Natural killer cell (primary cell): ENCODE data around the gene DCUN1D2. TPM values are rescaled to one million over a fixed set of nuclear protein-coding genes. Genes with fewer than 3 reads are reported as not detected.
"Not testable (repeated sequence)": the region's sequence is repeated elsewhere in the genome, so short reads cannot be mapped to it uniquely, and the experiment has no call there.

ENCODE experiments used
- ATAC-seq, 3 donors: fragments of 150-1000 bp in 2 of 3; fragments of 200-7000 bp in 1 of 3; cut with Tn5 transposase; 1 replicate in 1 of 3; 2 replicates in 2 of 3; pipeline ENCODE4 v1.10.0; 2021; ENCODE audit warnings: mild to moderate bottlenecking in 2 of 3, moderate library complexity in 2 of 3
- DNase-seq, 2 donors: peaks; one replicate each; pipeline versions ENCODE4 v3.0.0 to v3.0.0-alpha.2; 2013 to 2021; ENCODE audit warnings: mixed read lengths in 1 of 2
- H3K27ac ChIP-seq: one replicate; pipeline ENCODE4 v1.5.1; 2013; ENCODE audit warnings: mild to moderate bottlenecking, low read length
- H3K27me3 ChIP-seq: one replicate; pipeline ENCODE4 v1.6.1; 2013; ENCODE audit warnings: low read length; ENCODE audit not compliant: control insufficient read depth, insufficient read depth
- H3K36me3 ChIP-seq: one replicate; pipeline ENCODE4 v1.6.1; 2013; ENCODE audit warnings: low read length; ENCODE audit not compliant: control insufficient read depth, insufficient read depth
- H3K4me1 ChIP-seq: one replicate; pipeline ENCODE4 v1.6.1; 2013; ENCODE audit warnings: low read length; ENCODE audit not compliant: control insufficient read depth, insufficient read depth
- H3K4me3 ChIP-seq: one replicate; pipeline ENCODE4 v1.5.1; 2013; ENCODE audit warnings: low read length
- H3K9me3 ChIP-seq: one replicate; pipeline ENCODE4 v1.6.1; 2013; ENCODE audit warnings: low read length; ENCODE audit not compliant: control insufficient read depth, insufficient read depth
- H3K27ac Mint-ChIP-seq, 2 donors: one replicate each; pipeline ENCODE4 v1.8.0; 2022; ENCODE audit warnings: mild to moderate bottlenecking in 2 of 2, mixed read lengths in 2 of 2, moderate library complexity in 1 of 2
- H3K27me3 Mint-ChIP-seq, 2 donors: one replicate each; pipeline ENCODE4 v1.8.0; 2022; ENCODE audit warnings: low read depth in 2 of 2, mixed read lengths in 2 of 2
- H3K36me3 Mint-ChIP-seq: one replicate; pipeline ENCODE4 v1.8.0; 2022; ENCODE audit warnings: mixed read lengths
- H3K4me1 Mint-ChIP-seq, 2 donors: one replicate each; pipeline ENCODE4 v1.8.0; 2022; ENCODE audit warnings: mixed read lengths in 2 of 2
- H3K4me3 Mint-ChIP-seq: one replicate; pipeline ENCODE4 v1.8.0; 2022; ENCODE audit warnings: mild to moderate bottlenecking, moderate library complexity, mixed read lengths
- H3K9me3 Mint-ChIP-seq, 2 donors: one replicate each; pipeline ENCODE4 v1.8.0; 2022; ENCODE audit warnings: mixed read lengths in 2 of 2
- CTCF ChIP-seq: fragments of 200-600 bp; IDR thresholded peaks from one replicate; pipeline ENCODE4 v1.8.0; 2022; ENCODE audit warnings: antibody characterized with exemption
- WGBS: methylation state at CpG from one replicate; pipeline ENCODE4 v1.1.7; 2013; ENCODE audit warnings: missing lambda C conversion rate; ENCODE audit not compliant: insufficient coverage; 5-methylcytosine and 5-hydroxymethylcytosine counted together
- intact Hi-C: fragments of 100-400 bp; cut with micrococcal nuclease; formaldehyde crosslinking; loops from one replicate; pipeline ENCODE4 v1.14.2; 2022
- total RNA-seq, 4 donors: library from RNA; stranded (reverse); fragments of 120-200 nt in 1 of 4; gene quantifications; one replicate each; pipeline versions ENCODE4 v1.2.3 to v1.2.4, GENCODE V29; 2013 to 2022

The DCUN1D2 gene
- total RNA-seq, 3 donors from 2014 or later (not counting 1 experiment from before 2014, with no cell fraction given), result 26.1 to 33.9 (median 27.1) TPM

DNA sequence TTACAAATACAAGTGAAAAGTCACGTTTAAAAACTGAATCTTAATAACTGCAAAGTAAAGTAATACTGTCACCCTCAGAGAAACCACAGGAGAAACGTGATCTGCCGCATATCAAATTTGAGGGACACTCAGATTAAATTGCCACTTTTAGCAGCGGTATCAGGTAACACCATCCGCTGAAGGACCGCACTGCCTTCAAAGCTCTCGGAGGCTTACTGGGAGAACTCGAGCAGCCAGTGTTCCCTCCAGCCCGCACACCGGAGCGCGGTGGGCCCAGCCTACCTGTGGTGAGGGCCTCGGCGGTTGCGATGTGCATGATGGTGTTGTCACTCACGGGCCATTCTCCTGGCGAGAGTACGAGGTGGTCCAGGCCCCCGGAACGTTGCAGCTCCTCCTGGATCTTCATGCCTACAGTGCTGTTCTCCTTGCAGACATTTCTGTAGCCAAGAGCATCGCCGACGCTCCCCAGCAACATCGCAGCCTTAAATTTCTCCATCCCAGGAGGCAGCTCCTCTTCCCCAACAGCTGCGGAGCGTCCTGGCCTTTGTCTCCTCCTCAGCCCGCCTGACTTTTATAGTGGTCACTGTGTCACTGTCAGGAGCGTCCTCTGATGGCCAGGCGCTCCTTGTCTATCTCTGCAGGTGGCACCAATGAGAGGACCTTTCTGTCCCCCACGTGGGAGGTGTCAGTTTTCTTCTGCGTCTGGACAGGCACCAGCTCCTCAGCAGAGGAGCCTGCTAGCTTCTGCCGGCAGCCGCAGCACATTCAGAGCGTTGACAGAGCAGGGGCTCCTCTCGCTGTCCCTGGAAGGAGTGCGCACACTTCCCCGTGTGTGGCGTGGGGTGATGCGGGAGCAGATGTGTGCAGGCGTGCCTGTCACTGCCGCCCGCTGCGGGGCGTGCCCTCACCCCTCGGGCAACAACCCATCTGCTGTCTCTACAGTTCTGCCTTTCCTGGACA is 37.3 kb downstream of the DCUN1D2 start, which contains the start of gene ADPRHL1:
Gene ADPRHL1, minus strand, starts transcription at position 547 of the 960 bp plus-strand sequence. Its CDS starts 51 bp downstream, at position 496.
- Mint-ChIP-seq H3K27ac (no peak within 1 kb of the TSS), H3K27me3 (no peaks in the 10 kb centered on the region), H3K4me3 (no peak within 1 kb of the TSS), H3K4me1 (no peaks in the 10 kb centered on the region), H3K36me3 (no peaks in the 10 kb centered on the region), H3K9me3 (no peaks in the 10 kb centered on the region)
- Histone ChIP-seq H3K4me1 (no peaks in the 10 kb centered on the region), H3K4me3 (no peak within 1 kb of the TSS), H3K27me3 (no peaks in the 10 kb centered on the region), H3K36me3 (peaks cover 17% of the 10 kb centered on the region), H3K27ac (no peak within 1 kb of the TSS), H3K9me3 (no peaks in the 10 kb centered on the region)
- no peak for TF ChIP-seq CTCF
- WGBS, result 97% methylated on average over 45 of the region's 45 CpGs
- ATAC-seq, result no peak
- intact Hi-C loops, result no loop called here
- no peak for DNase-seq

GRCh38 chr13:113452466-113452865 is 38.0 kb downstream of the DCUN1D2 start:
- intact Hi-C loops, result no loop called here
- no peak for TF ChIP-seq CTCF
- Histone ChIP-seq H3K27ac (no peak overlapping the region), H3K27me3 (no peaks in the 10 kb centered on the region), H3K36me3 (peaks cover 17% of the 10 kb centered on the region), H3K4me1 (no peaks in the 10 kb centered on the region), H3K9me3 (no peaks in the 10 kb centered on the region), H3K4me3 (no peak overlapping the region)
- DNase-seq (no peak), ATAC-seq (no peak)
- Mint-ChIP-seq H3K9me3 (no peaks in the 10 kb centered on the region), H3K27me3 (no peaks in the 10 kb centered on the region), H3K36me3 (no peaks in the 10 kb centered on the region), H3K4me1 (no peaks in the 10 kb centered on the region), H3K4me3 (no peak overlapping the region), H3K27ac (no peak overlapping the region)
- WGBS, result 97% methylated on average over 3 of the region's 4 CpGs

- H3K4me1 ChIP-seq, result no peaks in the 10 kb centered on the region
- no peak for ATAC-seq
- 97% methylated on average over 24 of the region's 24 CpGs for WGBS
- intact Hi-C loops, result no loop called here
- H3K4me3 ChIP-seq, result no peak overlapping the region
- no peak for DNase-seq
- H3K36me3 ChIP-seq, result peaks cover 17% of the 10 kb centered on the region
- Mint-ChIP-seq H3K27me3 (no peaks in the 10 kb centered on the region), H3K4me1 (no peaks in the 10 kb centered on the region), H3K36me3 (no peaks in the 10 kb centered on the region), H3K9me3 (no peaks in the 10 kb centered on the region), H3K27ac (no peak overlapping the region), H3K4me3 (no peak overlapping the region)
- no peaks in the 10 kb centered on the region for H3K27me3 ChIP-seq
- no peaks in the 10 kb centered on the region for H3K9me3 ChIP-seq
- no peak for TF ChIP-seq CTCF
- no peak overlapping the region for H3K27ac ChIP-seq
These were observed 38.5 kb downstream of the DCUN1D2 start for GRCh38 chr13:113451951-113452421.

DNA sequence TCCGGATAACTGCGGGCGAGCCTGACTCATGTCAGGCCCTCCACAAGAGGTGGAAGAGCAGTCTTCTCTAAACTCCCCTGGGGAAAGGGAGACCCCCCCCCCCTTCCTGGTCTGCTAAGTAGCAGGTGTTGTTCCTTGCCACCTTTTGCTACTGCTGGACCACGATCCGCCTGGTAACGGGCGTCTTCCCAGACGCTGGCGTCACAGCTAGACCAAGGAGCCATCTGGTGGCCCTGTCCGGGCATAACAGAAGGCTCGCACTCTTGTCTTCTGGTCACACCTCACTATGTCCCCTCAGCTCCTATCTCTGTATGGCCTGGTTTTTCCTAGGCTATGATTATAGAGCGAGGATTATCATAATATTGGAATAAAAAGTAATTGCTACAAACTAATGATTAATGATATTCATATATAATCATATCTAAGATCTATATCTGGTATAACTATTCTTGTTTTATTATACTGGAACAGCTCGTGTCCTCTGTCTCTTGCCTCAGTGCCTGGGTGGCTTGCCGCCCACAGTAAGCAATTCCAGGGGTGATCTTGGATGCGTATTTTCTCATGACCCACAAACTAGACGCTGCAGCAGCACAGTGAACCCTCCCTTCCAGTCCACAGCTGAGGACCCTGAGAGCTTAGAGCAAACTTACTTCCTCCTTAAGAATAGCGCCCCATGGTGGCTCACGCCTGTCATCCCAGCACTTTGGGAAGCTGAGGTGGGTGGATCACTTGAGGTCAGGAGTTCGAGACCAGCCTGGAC is 39.5 kb downstream of the DCUN1D2 start:
- intact Hi-C loops, H3K4me1 ChIP-seq, DNase-seq, H3K4me1 Mint-ChIP-seq, H3K9me3 ChIP-seq, H3K36me3 Mint-ChIP-seq, H3K4me3 Mint-ChIP-seq, H3K27ac ChIP-seq, ATAC-seq, H3K27me3 ChIP-seq, H3K4me3 ChIP-seq, H3K27me3 Mint-ChIP-seq, H3K27ac Mint-ChIP-seq, H3K9me3 Mint-ChIP-seq: not testable (repeated sequence)
- H3K36me3 ChIP-seq, result peaks cover 11% of the 10 kb centered on the region
- 85% methylated on average over 15 of the region's 19 CpGs for WGBS

GRCh38 chr13:113450348-113450744 is 40.2 kb downstream of the DCUN1D2 start:
- H3K27me3 Mint-ChIP-seq, H3K36me3 ChIP-seq, H3K9me3 ChIP-seq, intact Hi-C loops, H3K9me3 Mint-ChIP-seq, H3K36me3 Mint-ChIP-seq, H3K4me1 ChIP-seq, DNase-seq, H3K4me1 Mint-ChIP-seq, H3K27ac Mint-ChIP-seq, H3K27me3 ChIP-seq, H3K27ac ChIP-seq, H3K4me3 ChIP-seq, ATAC-seq, H3K4me3 Mint-ChIP-seq: not testable (repeated sequence)
- WGBS, result 92% methylated on average over 7 of the region's 9 CpGs
